GM12878 (cell line): Measurements from ENCODE around the gene SRP68. TPM values are rescaled to one million over a fixed set of nuclear protein-coding genes. Genes with fewer than 3 reads are reported as not detected.

Experiments used
- ASH2L ChIP-seq: fragments of 300-600, 200-600 bp; sonication (generic); IDR thresholded peaks from 2 replicates; pipeline ENCODE4 v1.6.1; 2017; ENCODE audit warnings: low read depth, mild to moderate bottlenecking, borderline replicate concordance
- BACH1 ChIP-seq: fragments of 450-650 bp; IDR thresholded peaks from 2 replicates; pipeline ENCODE4 v1.6.1; 2017; ENCODE audit warnings: mild to moderate bottlenecking, borderline replicate concordance
- CBX3 ChIP-seq: fragments of 200-600 bp; sonication (generic); IDR thresholded peaks from 2 replicates; pipeline ENCODE4 v1.6.1; 2016; ENCODE audit warnings: low read depth, borderline replicate concordance
- FOXM1 ChIP-seq: IDR thresholded peaks from 2 replicates; pipeline ENCODE4 v1.6.1; 2012; ENCODE audit warnings: low read depth, mild to moderate bottlenecking, inconsistent platforms, low read length, moderate library complexity
- GABPA ChIP-seq: IDR thresholded peaks from 2 replicates; pipeline ENCODE4 v1.6.1; 2014; ENCODE audit warnings: antibody characterized with exemption, low read depth, mild to moderate bottlenecking, inconsistent platforms
- MYB ChIP-seq: fragments of 150-350 bp; IDR thresholded peaks from 2 replicates; pipeline ENCODE4 v1.6.1; 2014; ENCODE audit warnings: mild to moderate bottlenecking, low read depth, low read length, borderline replicate concordance
- NFXL1 ChIP-seq: fragments of 450-650 bp; IDR thresholded peaks from 2 replicates; pipeline ENCODE4 v1.6.1; 2017; ENCODE audit warnings: antibody characterized with exemption, mild to moderate bottlenecking, borderline replicate concordance
- NR2C2 ChIP-seq: IDR thresholded peaks from 2 replicates; pipeline ENCODE4 v1.6.1; 2011; ENCODE audit warnings: borderline replicate concordance, low read depth; ENCODE audit not compliant: control insufficient read depth, insufficient read length
- POU2F2 ChIP-seq: IDR thresholded peaks from 3 replicates; pipeline ENCODE4 v1.6.1; 2011; ENCODE audit warnings: low read depth, mild to moderate bottlenecking, low read length, borderline replicate concordance
- PRDM15 ChIP-seq: fragments of 450-650 bp; formaldehyde crosslinking; IDR thresholded peaks from 2 replicates; pipeline ENCODE4 v1.4.0; 2020; ENCODE audit warnings: mild to moderate bottlenecking, moderate library complexity
- RELB ChIP-seq: fragments of 450-650 bp; IDR thresholded peaks from 2 replicates; pipeline ENCODE4 v1.6.1; 2017; ENCODE audit warnings: low read depth, mild to moderate bottlenecking, moderate library complexity
- SMARCA5 ChIP-seq: fragments of 450-650 bp; IDR thresholded peaks from 2 replicates; pipeline ENCODE4 v1.6.1; 2017; ENCODE audit warnings: mild to moderate bottlenecking
- SRF ChIP-seq, 2 experiments: IDR thresholded peaks; 2 replicates each; pipeline ENCODE4 v1.6.1; 2011; ENCODE audit warnings: low read depth in 2 of 2, low read length in 2 of 2, mild to moderate bottlenecking in 1 of 2, moderate library complexity in 1 of 2
- YY1 ChIP-seq: IDR thresholded peaks from 2 replicates; pipeline ENCODE4 v1.6.1; 2011; ENCODE audit warnings: low read depth, mild to moderate bottlenecking, low read length
- polyA plus RNA-seq, 11 experiments: library from polyadenylated mRNA; depleted of rRNA in 4 of 11; unstranded in 6 of 11; stranded (reverse) in 5 of 11; fragments of >200 nt; fragmentation: Nextera tagmentation in 4 of 11; fragmentation: Illumina TruSeq in 1 of 11; extraction: Ambion mirVana in 4 of 11; extraction: Trizol in 1 of 11; gene quantifications; 1 replicate in 1 of 11; 2 replicates in 10 of 11; pipeline versions ENCODE4 v1.2.1 to v1.2.3, GENCODE V29; 2011 to 2016; ENCODE audit warnings: inconsistent platforms in 2 of 11, missing spikeins in 2 of 11, low read depth in 1 of 11
- total RNA-seq, 4 experiments: library from RNA; depleted of rRNA in 3 of 4; stranded (reverse); fragments of >200 nt in 3 of 4; fragmentation: Illumina TruSeq in 1 of 4; extraction: Trizol in 1 of 4; gene quantifications; 2 replicates each; pipeline versions ENCODE4 v1.2.1 to v1.2.3, GENCODE V29; 2013 to 2021

SRP68 gene
- total and polyA plus RNA-seq, 10 of the 15 experiments (the other 5 are each of a cell fraction or from before 2014, with no cell fraction given), result 24.7 to 89.7 (median 62.7) TPM

- TF ChIP-seq RELB, result no peak
- no peak for TF ChIP-seq NFXL1
- TF ChIP-seq CBX3, result no peak
- TF ChIP-seq MYB, result no peak
- no peak for TF ChIP-seq PRDM15 (CRISPR knock-in tag)
- TF ChIP-seq BACH1, result no peak
- no peak for TF ChIP-seq GABPA
- TF ChIP-seq NR2C2, result no peak
- peak; percentile 49; the same call in 1 of the 2 replicates for TF ChIP-seq YY1
- no peak for TF ChIP-seq ASH2L
- no peak for TF ChIP-seq SRF (IDR thresholded peaks at IDR 0.05; ENCODE audit: low read depth in 2 of 2, low read length in 2 of 2)
- TF ChIP-seq SMARCA5, result 0 out of 2 replicates have a peak, but pooled peaks have one; percentile 51
- TF ChIP-seq FOXM1, result no peak
- TF ChIP-seq POU2F2, result 0 out of 3 replicates have a peak, but pooled peaks have one; percentile 21
Observed at GRCh38 chr17:76005263-76006149, 66.8 kb downstream of the SRP68 start (continued).
